GM21381 (cell line): Measurements from ENCODE around the gene SPSB4.
"Not testable (repeated sequence)": the region's sequence is repeated elsewhere in the genome, so short reads cannot be mapped to it uniquely, and the experiment has no call there.

ENCODE experiments used
- ATAC-seq: cut with Tn5 transposase; IDR thresholded peaks from one replicate; pipeline ENCODE4 v1.9.1; 2021; ENCODE audit warnings: mild to moderate bottlenecking, moderate library complexity; ENCODE audit not compliant: unreplicated experiment

Gene SPSB4

DNA sequence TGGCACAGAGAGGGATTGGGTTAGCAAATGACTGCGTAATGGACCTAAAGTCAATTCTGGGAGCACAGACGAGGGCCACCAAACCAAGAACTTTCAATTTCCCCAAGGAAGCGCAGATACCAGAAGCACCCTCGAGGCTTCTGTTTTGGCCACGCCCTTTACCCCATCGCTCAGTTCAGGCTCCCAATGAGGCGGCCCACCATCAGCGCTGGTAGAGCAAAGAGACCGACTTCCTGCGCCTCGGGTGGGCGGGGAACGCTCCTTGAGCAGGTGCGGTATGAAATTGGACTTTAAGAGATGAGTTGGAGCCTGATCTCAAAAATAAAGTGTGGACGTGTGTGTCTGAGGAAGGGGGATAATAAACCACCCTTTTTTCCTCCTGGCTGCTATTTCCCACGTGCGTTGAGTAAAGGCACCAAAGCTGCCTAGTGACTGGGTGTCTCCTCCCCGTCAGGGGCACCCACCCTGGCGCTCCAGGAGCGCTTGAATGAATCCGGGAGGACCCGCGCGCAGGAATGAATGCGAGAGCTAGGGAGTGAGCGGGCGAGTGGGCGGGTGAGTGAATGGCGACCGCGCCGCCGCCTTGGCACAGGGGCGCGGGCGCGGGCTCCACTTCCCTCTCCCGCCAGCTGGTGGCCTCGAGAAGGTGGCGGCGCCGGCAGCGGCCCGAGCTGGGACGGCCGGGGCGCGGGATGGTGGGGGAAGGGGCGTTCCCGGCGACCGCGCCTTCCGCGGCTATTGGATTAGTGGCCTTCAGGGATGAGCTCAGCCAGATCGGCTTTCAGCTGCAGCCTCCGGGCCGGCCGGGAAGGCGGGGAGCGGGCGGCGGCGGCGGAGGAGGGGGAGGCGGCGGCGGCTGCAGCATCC, at the start of gene SPSB4:
TSS of gene SPSB4 (plus strand) at position 772 of the 867 bp plus-strand sequence. CDS start 14,758 bp downstream, outside the sequence.
- ATAC-seq = no peak

- no peak for ATAC-seq
Measured at GRCh38 chr3:141006344-141006743, 44.8 kb upstream of the SPSB4 start.

DNA sequence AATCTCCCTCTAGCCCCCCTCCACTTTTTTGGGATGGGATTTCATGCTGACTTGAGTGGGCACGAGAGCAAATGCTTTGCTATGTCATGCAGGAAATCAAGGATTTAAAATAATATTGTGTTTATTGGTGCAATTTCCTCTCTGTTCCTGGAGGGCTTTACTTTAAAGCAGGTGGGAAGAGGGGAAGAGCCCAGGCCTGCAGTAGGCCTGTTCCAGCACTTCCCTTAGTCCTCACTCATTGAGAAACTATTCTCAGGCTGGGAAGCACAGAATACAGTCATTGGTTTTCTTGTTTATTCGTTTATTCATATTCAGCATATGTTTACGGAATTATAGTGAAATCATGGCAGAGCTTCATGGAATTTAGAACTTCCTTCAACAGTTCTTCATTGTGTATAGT, 41.7 kb upstream of the SPSB4 start:
- no peak for ATAC-seq

DNA sequence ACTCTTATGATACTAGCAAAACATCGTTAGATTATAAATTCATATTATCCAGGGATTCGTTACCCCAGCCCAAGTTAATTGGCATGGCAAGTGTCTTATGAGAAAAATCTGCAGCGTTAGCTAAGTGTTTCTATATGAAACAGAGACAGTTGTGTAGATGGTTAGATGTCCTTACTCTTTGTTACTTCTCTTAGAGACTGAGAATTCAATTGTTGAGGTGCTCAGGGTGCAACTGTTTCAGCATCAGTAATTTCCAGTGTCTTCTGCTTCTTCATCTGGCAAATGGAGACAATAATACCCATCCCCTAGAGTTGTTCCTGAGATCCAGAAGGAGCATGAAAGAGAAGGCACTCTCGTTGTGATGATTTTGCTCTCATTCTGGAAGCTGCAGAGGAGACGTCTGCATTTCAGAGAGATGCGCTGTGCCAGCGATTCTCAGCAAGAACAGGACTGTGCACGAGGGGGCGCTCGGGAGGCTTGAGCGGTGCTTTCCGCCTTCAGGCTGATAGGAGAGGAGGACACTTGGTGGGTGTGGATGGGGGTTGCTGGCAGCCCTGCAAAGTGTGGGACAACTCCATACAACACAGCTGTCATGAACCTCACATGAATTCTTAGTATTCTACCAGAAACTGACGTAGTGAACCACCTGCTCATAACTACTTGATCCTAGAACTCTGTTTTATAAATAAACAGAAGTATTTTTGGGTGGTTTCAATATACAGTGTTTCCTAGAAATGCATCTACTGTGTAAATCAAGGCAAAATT, 39.7 kb upstream of the SPSB4 start:
- ATAC-seq = peak; percentile 90

- ATAC-seq = peak; percentile 29
Measured at GRCh38 chr3:141011997-141012262, 39.2 kb upstream of the SPSB4 start.

DNA sequence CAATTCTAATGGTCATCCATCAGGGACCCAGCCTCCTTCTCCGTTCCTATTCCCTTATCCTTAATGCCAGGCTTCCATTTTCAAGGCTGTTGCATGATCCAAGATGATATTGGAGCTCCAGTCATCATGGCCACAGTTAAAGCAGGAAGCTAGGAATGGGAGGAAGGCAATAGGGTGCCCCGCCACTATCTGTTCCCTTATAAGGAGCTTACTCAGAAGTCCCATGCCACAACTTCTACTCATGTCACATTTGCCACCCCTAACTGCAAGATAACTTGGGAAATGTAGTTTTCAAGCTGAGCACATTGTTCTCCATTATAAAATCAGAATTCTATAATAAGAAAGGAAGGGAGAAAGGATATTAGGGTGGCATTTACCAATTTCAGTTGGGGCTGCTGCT, 38.6 kb upstream of the SPSB4 start:
- no peak for ATAC-seq

DNA sequence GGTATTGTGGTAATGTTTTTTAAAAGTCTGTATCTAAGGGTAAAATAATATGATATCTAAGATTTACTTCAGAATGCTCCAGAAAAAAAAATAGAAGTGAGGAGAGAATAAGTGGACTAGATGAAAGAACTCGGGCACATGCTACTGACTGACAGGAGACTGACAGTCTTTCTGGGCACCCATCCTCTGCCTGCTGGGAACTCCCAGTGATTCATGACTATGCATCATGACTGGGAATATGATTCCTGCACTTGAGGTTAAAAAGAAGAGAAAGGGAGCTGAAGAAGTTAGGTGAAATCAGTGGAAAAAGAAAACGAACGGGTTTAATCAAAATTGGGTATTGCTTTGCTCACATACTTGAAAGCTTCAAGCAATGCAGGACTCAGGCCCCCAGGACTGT, 35.7 kb upstream of the SPSB4 start:
- no peak for ATAC-seq

DNA sequence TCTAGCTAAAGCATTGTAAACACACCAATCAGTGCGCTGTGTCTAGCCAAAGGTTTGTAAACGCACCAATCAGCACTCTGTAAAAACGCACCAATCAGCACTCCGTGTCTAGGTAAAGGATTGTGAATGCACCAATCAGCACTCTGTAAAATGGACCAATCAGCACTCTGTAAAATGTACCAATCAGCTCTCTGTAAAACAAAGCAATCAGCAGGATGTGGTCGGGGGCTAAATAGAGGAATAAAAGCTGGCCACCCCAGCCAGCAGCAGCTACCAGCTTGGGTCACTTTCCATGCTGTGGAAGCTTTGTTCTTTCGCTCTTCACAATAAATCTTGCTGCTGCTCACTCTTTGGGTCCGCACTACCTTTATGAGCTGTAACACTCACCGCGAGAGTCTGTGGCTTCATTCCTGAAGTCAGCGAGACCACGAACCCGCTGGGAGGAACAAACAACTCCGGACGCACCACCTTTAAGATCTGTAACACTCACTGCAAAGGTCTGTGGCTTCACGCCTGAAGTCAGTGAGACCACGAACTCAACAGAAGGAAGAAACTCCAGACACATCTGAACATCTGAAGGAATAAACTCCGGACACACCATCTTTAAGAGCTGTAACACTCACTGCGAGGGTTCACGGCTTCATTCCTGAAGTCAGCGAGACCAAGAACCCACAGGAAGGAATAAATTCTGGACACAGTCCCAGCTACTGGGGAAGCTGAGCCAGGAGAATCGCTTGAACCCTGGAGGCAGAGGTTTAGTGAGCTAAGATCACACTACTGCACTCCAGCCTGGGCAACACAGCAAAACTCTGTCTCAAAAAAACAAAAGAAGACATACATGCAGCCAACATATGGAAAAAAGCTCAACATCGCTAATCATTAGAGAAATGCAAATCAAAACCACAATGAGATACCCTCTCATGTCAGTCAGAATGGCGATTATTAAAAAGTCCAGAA, 33.5 kb upstream of the SPSB4 start:
- not testable (repeated sequence) for ATAC-seq

DNA sequence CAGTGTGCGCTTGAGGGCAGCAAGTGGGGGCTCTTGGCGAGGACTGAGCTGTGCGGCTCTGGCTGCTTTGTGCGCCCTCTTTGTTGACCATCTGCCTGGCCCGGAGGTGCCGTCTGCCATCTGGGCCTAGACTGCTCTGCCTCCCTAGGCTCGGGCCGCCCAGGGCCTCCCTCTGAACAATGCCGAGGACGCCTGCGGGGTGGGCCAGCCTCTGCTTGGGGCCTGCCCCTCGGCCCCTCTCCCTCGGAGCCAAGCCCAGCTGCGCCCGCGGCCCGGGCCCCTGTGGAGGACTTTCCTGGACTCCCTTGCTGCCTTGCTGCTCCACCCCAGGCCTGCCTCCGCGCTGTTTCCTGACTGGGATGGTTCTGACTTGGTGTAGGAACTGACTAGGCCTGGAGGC, 31.9 kb upstream of the SPSB4 start:
- ATAC-seq = no peak

GRCh38 chr3:141020143-141020830, 30.9 kb upstream of the SPSB4 start:
- ATAC-seq = no peak

- no peak for ATAC-seq
Measured at GRCh38 chr3:141021261-141021660, 29.9 kb upstream of the SPSB4 start.

DNA sequence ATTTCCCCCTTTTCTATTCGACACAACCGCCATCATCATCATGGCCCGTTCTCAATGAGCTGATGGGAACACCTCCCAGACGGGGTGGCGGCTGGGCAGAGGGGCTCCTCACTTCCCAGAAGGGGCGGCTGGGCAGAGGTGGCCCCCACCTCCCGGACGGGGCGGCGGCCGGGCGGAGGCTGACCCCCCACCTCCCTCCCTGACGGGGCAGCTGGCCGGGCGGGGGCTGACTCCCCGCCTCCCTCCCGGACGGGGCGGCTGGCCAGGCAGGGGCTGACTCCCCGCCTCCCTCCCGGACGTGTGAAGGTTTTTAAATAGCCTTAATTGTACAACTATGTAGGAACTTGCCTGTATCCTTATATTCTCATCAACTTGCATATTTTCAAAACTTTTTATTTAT, 20.9 kb upstream of the SPSB4 start:
- ATAC-seq = no peak

DNA sequence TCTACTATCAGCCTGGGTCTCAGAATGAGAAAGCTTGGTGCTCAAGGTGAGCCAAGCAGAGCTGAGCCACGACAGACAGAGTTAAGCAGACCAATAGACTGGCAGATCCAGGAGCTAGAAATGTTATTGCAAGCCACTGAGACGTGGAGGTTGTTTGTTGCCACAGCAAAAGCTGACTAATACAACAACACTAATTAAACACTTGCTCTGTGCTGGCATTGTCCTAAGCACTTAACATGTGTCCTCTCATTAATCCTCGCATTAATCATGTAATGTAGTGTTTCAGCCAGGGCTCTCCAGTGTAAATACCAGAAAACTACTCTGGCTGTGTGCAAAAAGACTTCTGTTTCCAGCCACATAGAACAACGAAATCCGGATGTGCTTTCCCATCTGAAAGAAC, 11.6 kb upstream of the SPSB4 start:
- ATAC-seq = no peak

- no peak for ATAC-seq
Measured at GRCh38 chr3:141044695-141045641, 6.2 kb upstream of the SPSB4 start.

DNA sequence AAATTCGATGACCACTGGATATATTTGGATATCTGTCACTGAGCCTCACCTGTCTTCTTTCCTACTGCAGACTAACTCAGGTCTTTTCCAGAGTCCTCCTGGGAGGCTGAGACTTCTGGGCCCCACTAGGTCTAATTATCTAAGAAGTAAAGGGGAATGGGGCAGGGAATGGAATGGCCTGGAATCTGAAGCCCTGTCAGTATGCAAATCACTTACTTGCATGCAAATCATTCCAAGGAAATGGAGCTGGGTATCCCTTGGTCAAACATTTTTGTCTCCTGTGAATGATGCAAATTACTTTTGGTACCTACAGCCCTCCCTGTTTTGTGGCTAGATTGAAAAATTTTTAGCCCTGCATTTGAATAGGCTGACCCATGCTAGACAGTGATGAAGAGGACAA, 5.3 kb upstream of the SPSB4 start:
- ATAC-seq = no peak

DNA sequence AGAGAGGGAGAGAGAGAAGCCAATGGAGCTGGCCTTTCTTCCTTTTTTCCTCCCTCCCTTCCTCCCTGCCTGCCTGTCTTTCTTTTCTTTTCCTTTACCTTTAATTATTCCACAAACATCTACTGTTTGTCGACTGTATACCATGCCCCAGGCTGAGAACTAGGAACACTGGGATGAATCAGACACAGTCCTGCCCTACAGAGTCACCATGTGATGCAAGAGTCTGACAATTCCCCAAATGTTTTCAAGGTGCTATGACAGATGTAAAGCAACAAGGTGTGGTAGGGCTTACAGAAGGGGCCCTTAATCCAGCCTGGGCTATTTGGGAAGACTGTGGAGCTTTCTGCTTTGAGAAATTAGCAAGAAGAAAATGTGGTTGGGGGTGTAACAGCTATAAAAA, 4.0 kb upstream of the SPSB4 start:
- no peak for ATAC-seq

DNA sequence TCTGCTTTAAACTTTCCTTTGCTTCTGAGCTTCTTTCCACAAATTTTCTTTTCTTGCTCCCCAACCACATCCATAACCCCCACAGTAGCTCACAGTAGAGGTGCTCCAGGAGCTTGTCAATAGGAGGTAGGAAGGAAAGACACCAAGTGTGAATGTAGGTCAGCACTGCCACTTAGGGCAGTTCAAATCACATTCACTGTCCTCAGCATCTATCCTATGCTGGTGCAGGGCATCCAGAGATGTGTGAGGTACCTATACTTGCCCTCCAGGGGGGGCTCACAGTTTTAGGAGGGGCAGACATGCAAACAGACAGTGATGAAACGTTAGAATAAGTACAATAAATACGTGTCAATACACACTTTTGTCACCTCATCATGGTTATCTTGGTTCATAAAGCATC, 1.5 kb upstream of the SPSB4 start:
- no peak for ATAC-seq

DNA sequence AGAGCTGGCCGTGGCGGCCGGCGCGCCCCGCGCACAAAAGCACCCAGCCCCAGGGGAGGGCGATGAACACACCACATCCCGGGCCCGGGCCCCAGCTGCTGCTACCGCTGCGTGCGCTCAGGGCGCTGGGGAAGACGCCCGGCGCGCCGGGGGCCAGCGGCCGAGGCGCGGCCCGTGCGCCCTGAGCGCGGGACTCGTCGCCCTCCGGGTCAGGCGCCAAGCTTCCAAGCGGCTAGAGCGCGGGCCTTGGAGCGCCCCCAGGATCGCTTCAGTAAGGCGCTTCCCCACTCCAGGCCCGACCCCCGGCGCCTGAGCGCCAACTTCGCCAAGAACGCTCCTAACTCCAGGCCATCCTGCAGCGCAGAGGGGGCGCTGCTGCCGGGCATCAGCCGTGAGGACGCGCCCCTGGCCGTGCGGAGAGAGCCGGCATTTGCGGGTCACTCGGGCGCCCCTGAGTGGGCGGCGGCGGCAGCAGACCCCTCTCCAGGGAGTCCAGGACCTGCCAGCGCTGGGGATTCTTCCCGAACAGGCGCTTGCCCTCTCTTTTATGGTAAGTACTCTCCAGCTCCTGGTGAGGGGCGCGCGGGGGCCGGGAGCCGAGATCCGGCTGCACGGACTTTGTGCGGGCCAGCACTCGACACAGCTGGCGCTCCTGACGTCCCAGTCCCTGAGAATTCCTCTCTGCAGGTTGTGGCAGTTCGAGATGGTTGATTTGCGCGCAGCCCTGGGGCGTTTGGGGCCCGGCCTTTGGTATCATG, 475 bp downstream of the SPSB4 start:
- ATAC-seq = no peak
